HG03460 (cell line): ENCODE results near the gene FGF18.
"Not testable (repeated sequence)": the region's sequence is repeated elsewhere in the genome, so short reads cannot be mapped to it uniquely, and the experiment has no call there.

Experiments
- ATAC-seq: cut with Tn5 transposase; IDR thresholded peaks from one replicate; pipeline ENCODE4 v1.9.1; 2021; ENCODE audit not compliant: unreplicated experiment

Gene FGF18

GRCh38 chr5:171418982-171419687 lies at the start of gene FGF18:
Gene FGF18, plus strand, starts transcription at chr5:171419647. Its CDS starts 553 bp downstream, at chr5:171420200.
- peak; percentile 38 for ATAC-seq

- no peak for ATAC-seq
Observed at GRCh38 chr5:171369898-171370297, 49.5 kb upstream of the FGF18 start.

- ATAC-seq: not testable (repeated sequence)
Observed at GRCh38 chr5:171370881-171371280, 48.6 kb upstream of the FGF18 start.

- ATAC-seq: no peak
Observed at GRCh38 chr5:171371326-171371725, 48.1 kb upstream of the FGF18 start.

- no peak for ATAC-seq
Observed at GRCh38 chr5:171379961-171380360, 39.5 kb upstream of the FGF18 start.

- not testable (repeated sequence) for ATAC-seq
Observed at GRCh38 chr5:171384416-171384815, 35.0 kb upstream of the FGF18 start.

- not testable (repeated sequence) for ATAC-seq
Observed at GRCh38 chr5:171384999-171385398, 34.4 kb upstream of the FGF18 start.

- no peak for ATAC-seq
Observed at GRCh38 chr5:171386006-171386671, 33.3 kb upstream of the FGF18 start.

- ATAC-seq: no peak
Observed at GRCh38 chr5:171386861-171387344, 32.5 kb upstream of the FGF18 start.

GRCh38 chr5:171387345-171387969 lies 32.0 kb upstream of the FGF18 start, which contains the start of gene NPM1:
Gene NPM1, plus strand, starts transcription at chr5:171387849. Its CDS starts 100 bp downstream, at chr5:171387949.
- peak; percentile 75 for ATAC-seq

GRCh38 chr5:171387970-171388815 lies 31.3 kb upstream of the FGF18 start:
- peak; percentile 47 for ATAC-seq

- no peak for ATAC-seq
Observed at GRCh38 chr5:171388816-171389168, 30.7 kb upstream of the FGF18 start.

GRCh38 chr5:171390883-171391677 lies 28.4 kb upstream of the FGF18 start:
- no peak for ATAC-seq

- ATAC-seq: no peak
Observed at GRCh38 chr5:171391996-171392577, 27.4 kb upstream of the FGF18 start.

- ATAC-seq: no peak
Observed at GRCh38 chr5:171392585-171393159, 26.8 kb upstream of the FGF18 start.

- no peak for ATAC-seq
Observed at GRCh38 chr5:171395042-171395441, 24.4 kb upstream of the FGF18 start.

GRCh38 chr5:171396583-171396982 lies 22.9 kb upstream of the FGF18 start:
- ATAC-seq: not testable (repeated sequence)

GRCh38 chr5:171397190-171397589 lies 22.3 kb upstream of the FGF18 start:
- no peak for ATAC-seq

- no peak for ATAC-seq
Observed at GRCh38 chr5:171397599-171397998, 21.8 kb upstream of the FGF18 start.
